SK-N-SH (cell line): Measurements from ENCODE around the gene RASSF4. TPM values are rescaled to one million over a fixed set of nuclear protein-coding genes. Genes with fewer than 3 reads are reported as not detected.
"Not testable (repeated sequence)": the region's sequence is repeated elsewhere in the genome, so short reads cannot be mapped to it uniquely, and the experiment has no call there.

ENCODE experiments used
- CTCF ChIA-PET: fragments of 300-600, 350-600 bp; formaldehyde crosslinking; extraction: SDS; loops from one replicate; lab custom pipeline; 2021; lab: Yijun Ruan, JAX
- POLR2A ChIA-PET: fragments of 350-600 bp; sonication (Branson Sonifier 250); formaldehyde crosslinking; extraction: SDS; loops from one replicate; lab custom pipeline; 2020; ENCODE audit warnings: antibody characterized with exemption, inconsistent platforms; lab: Yijun Ruan, JAX
- DNase-seq: peaks from one replicate; pipeline ENCODE4 v3.0.0; 2012
- H2AFZ ChIP-seq: fragments of 200-600 bp; sonication (generic); 2 replicates; pipeline ENCODE4 v1.8.1; 2016; ENCODE audit warnings: antibody characterized with exemption, mild to moderate bottlenecking, low read depth
- H3F3A ChIP-seq: fragments of 200-600 bp; sonication (generic); replicated peaks from 2 replicates; pipeline ENCODE3; 2016; ENCODE audit warnings: antibody characterized with exemption, mild to moderate bottlenecking; ENCODE audit not compliant: insufficient read depth
- H3K27ac ChIP-seq, 2 experiments: fragments of 200-500 bp in 1 of 2; fragments of 200-600 bp in 1 of 2; sonication (Bioruptor generic) in 1 of 2; sonication (generic), shearing (Covaris generic) in 1 of 2; 2 replicates each; pipeline versions ENCODE4 v1.5.1 to v1.6.1; 2014 to 2016; ENCODE audit warnings: low read depth in 2 of 2, inconsistent platforms in 1 of 2, low read length in 1 of 2, mild to moderate bottlenecking in 1 of 2, mixed read lengths in 1 of 2
- H3K27me3 ChIP-seq: fragments of 200-600 bp; sonication (generic), shearing (Covaris generic); 2 replicates; pipeline ENCODE4 v1.6.1; 2016; ENCODE audit warnings: mixed run types; ENCODE audit not compliant: insufficient read depth
- H3K36me3 ChIP-seq, 2 experiments: fragments of 200-500 bp in 1 of 2; fragments of 200-600 bp in 1 of 2; sonication (Bioruptor generic) in 1 of 2; sonication (generic) in 1 of 2; replicated peaks in 1 of 2; 2 replicates each; pipeline versions ENCODE3 to v1.5.1; 2014 to 2016; ENCODE audit warnings: low read length in 1 of 2, mild to moderate bottlenecking in 1 of 2; ENCODE audit not compliant: insufficient read depth in 2 of 2, control insufficient read depth in 1 of 2
- H3K4me1 ChIP-seq, 2 experiments: fragments of 200-500 bp in 1 of 2; fragments of 200-600 bp in 1 of 2; sonication (Bioruptor generic) in 1 of 2; sonication (generic), shearing (Covaris generic) in 1 of 2; 2 replicates each; pipeline versions ENCODE4 v1.5.1 to v1.6.1; 2014 to 2016; ENCODE audit warnings: low read depth in 1 of 2, low read length in 1 of 2, mixed run types in 1 of 2; ENCODE audit not compliant: insufficient read depth in 2 of 2, control insufficient read depth in 1 of 2
- H3K4me2 ChIP-seq: fragments of 200-600 bp; sonication (generic), shearing (Covaris generic); 2 replicates; pipeline ENCODE4 v1.6.1; 2017; ENCODE audit warnings: mixed run types
- H3K4me3 ChIP-seq, 2 experiments: fragments of 200-500 bp in 1 of 2; fragments of 200-600 bp in 1 of 2; sonication (Bioruptor generic) in 1 of 2; sonication (generic), shearing (Covaris generic) in 1 of 2; 2 replicates each; pipeline versions ENCODE4 v1.5.1 to v1.8.1; 2014 to 2016; ENCODE audit warnings: low read depth in 2 of 2, inconsistent platforms in 1 of 2, low read length in 1 of 2, mild to moderate bottlenecking in 1 of 2, mixed read lengths in 1 of 2, moderate library complexity in 1 of 2
- H3K79me2 ChIP-seq: fragments of 200-600 bp; sonication (generic); 2 replicates; pipeline ENCODE4 v1.8.1; 2017; ENCODE audit warnings: mild to moderate bottlenecking; ENCODE audit not compliant: insufficient read depth
- H3K9ac ChIP-seq: fragments of 200-600 bp; sonication (generic); 2 replicates; pipeline ENCODE4 v1.6.1; 2017; ENCODE audit warnings: mixed run types
- H3K9me2 ChIP-seq: fragments of 200-600 bp; sonication (generic); 2 replicates; pipeline ENCODE4 v1.6.1; 2017; ENCODE audit warnings: mixed run types
- H3K9me3 ChIP-seq: fragments of 200-600 bp; sonication (generic); 2 replicates; pipeline ENCODE4 v1.6.1; 2017; ENCODE audit warnings: mixed run types, mild to moderate bottlenecking, moderate library complexity
- H4K20me1 ChIP-seq: fragments of 200-600 bp; sonication (generic); 2 replicates; pipeline ENCODE4 v1.6.1; 2017; ENCODE audit warnings: mild to moderate bottlenecking, mixed run types; ENCODE audit not compliant: insufficient read depth
- EZH2phosphoT487 ChIP-seq: fragments of 200-600 bp; sonication (generic); IDR thresholded peaks from 2 replicates; pipeline ENCODE4 v1.6.1; 2017; ENCODE audit warnings: low read depth, mixed run types, mild to moderate bottlenecking, antibody characterized with exemption, moderate library complexity, borderline replicate concordance
- FOXM1 ChIP-seq: IDR thresholded peaks from 2 replicates; pipeline ENCODE4 v1.4.0; 2012; ENCODE audit warnings: low read depth, mild to moderate bottlenecking
- GABPA ChIP-seq: IDR thresholded peaks from 2 replicates; pipeline ENCODE4 v1.4.0; 2012; ENCODE audit warnings: low read depth, mild to moderate bottlenecking
- MXI1 ChIP-seq: IDR thresholded peaks from 2 replicates; pipeline ENCODE4 v1.6.1; 2012; ENCODE audit warnings: mild to moderate bottlenecking, low read depth, low read length, improper control_type of control experiment
- NFIC ChIP-seq: IDR thresholded peaks from 2 replicates; pipeline ENCODE4 v1.4.0; 2012; ENCODE audit warnings: borderline replicate concordance
- NRF1 ChIP-seq: IDR thresholded peaks from 2 replicates; pipeline ENCODE4 v1.6.1; 2012; ENCODE audit warnings: low read depth, mild to moderate bottlenecking, low read length
- POLR2AphosphoS5 ChIP-seq: IDR thresholded peaks from 2 replicates; pipeline ENCODE4 v1.6.1; 2012; ENCODE audit warnings: low read depth, low read length
- SIN3A ChIP-seq: IDR thresholded peaks from 2 replicates; pipeline ENCODE4 v1.6.1; 2012; ENCODE audit warnings: low read depth, mild to moderate bottlenecking, low read length, moderate library complexity, borderline replicate concordance
- TEAD4 ChIP-seq: IDR thresholded peaks from 2 replicates; pipeline ENCODE4 v1.4.0; 2012; ENCODE audit warnings: mild to moderate bottlenecking, borderline replicate concordance; ENCODE audit not compliant: insufficient read depth
- ZBTB33 ChIP-seq: IDR thresholded peaks from 2 replicates; pipeline ENCODE4 v1.4.0; 2012; ENCODE audit warnings: low read depth, borderline replicate concordance
- WGBS: methylation state at CpG from one replicate; pipeline ENCODE4 v1.1.6; 2017; ENCODE audit warnings: low lambda C conversion rate; 5-methylcytosine and 5-hydroxymethylcytosine counted together
- polyA plus RNA-seq, 3 experiments: library from polyadenylated mRNA; depleted of rRNA; stranded (reverse); fragments of >200 nt; gene quantifications; 2 replicates each; pipeline ENCODE4 v1.2.3, GENCODE V29; 2012
- TF ChIP-seq, protein P1 (sequence below): fragments of 150-350 bp; IDR thresholded peaks from 2 replicates; pipeline ENCODE4 v1.6.1; 2017; ENCODE audit warnings: antibody characterized with exemption, low read length, low read depth, borderline replicate concordance
- TF ChIP-seq, protein P2 (sequence below): fragments of 150-350 bp; IDR thresholded peaks from 2 replicates; pipeline ENCODE4 v1.6.1; 2016; ENCODE audit warnings: mild to moderate bottlenecking, low read depth, low read length
- TF ChIP-seq, protein P3 (sequence below): fragments of 200-600 bp; sonication (generic); IDR thresholded peaks from 2 replicates; pipeline ENCODE4 v1.6.1; 2017; ENCODE audit warnings: antibody characterized with exemption, mild to moderate bottlenecking, moderate library complexity

RASSF4 gene
- polyA plus RNA-seq, 1 of the 3 experiments (the other 2 are of a cell fraction), result 11.0 TPM

DNA sequence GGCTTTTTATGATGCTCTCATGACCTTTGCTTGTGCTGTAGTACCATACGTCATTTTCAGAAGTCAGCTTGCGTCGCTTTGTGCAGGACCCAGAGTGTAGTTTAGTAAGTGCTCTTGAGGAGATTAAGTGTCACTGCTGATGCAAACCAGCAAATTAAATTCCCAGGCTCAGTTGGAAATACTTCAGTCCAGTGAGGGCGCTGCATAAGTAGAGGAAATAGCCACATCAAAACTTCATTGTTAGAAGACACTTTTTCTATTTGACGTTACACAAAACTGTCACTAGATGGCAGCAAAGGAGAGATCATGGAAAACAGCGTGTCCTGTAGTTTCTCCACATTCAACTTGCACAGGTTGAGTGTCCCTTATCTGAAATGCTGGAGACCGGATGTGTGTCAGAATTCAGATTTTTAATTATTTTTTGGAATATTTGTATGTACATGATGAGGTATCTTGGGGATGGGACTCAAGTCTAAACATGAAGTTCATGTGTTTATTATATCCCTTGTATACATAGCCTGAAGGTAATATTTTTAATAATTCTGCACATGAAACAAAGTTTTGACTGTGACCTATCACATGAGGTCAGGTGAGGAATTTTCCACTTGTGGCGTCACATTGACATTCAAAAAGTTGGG lies 49.0 kb downstream of the RASSF4 start (continued):
- TF ChIP-seq GABPA (no peak), NFIC (no peak), FOXM1 (no peak), MXI1 (peak; percentile 19; the same call in 1 of the 2 replicates), SIN3A (0 out of 2 replicates have a peak, but pooled peaks have one; percentile 57), TEAD4 (no peak), ZBTB33 (no peak), EZH2phosphoT487 (no peak), POLR2AphosphoS5 (no peak), NRF1 (no peak)
- TF ChIP-seq, protein P1, sequence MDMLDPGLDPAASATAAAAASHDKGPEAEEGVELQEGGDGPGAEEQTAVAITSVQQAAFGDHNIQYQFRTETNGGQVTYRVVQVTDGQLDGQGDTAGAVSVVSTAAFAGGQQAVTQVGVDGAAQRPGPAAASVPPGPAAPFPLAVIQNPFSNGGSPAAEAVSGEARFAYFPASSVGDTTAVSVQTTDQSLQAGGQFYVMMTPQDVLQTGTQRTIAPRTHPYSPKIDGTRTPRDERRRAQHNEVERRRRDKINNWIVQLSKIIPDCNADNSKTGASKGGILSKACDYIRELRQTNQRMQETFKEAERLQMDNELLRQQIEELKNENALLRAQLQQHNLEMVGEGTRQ, result no peak
- TF ChIP-seq, protein P2, sequence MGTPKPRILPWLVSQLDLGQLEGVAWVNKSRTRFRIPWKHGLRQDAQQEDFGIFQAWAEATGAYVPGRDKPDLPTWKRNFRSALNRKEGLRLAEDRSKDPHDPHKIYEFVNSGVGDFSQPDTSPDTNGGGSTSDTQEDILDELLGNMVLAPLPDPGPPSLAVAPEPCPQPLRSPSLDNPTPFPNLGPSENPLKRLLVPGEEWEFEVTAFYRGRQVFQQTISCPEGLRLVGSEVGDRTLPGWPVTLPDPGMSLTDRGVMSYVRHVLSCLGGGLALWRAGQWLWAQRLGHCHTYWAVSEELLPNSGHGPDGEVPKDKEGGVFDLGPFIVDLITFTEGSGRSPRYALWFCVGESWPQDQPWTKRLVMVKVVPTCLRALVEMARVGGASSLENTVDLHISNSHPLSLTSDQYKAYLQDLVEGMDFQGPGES, result no peak
- TF ChIP-seq, protein P3, sequence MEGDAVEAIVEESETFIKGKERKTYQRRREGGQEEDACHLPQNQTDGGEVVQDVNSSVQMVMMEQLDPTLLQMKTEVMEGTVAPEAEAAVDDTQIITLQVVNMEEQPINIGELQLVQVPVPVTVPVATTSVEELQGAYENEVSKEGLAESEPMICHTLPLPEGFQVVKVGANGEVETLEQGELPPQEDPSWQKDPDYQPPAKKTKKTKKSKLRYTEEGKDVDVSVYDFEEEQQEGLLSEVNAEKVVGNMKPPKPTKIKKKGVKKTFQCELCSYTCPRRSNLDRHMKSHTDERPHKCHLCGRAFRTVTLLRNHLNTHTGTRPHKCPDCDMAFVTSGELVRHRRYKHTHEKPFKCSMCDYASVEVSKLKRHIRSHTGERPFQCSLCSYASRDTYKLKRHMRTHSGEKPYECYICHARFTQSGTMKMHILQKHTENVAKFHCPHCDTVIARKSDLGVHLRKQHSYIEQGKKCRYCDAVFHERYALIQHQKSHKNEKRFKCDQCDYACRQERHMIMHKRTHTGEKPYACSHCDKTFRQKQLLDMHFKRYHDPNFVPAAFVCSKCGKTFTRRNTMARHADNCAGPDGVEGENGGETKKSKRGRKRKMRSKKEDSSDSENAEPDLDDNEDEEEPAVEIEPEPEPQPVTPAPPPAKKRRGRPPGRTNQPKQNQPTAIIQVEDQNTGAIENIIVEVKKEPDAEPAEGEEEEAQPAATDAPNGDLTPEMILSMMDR, result peak; percentile 87

DNA sequence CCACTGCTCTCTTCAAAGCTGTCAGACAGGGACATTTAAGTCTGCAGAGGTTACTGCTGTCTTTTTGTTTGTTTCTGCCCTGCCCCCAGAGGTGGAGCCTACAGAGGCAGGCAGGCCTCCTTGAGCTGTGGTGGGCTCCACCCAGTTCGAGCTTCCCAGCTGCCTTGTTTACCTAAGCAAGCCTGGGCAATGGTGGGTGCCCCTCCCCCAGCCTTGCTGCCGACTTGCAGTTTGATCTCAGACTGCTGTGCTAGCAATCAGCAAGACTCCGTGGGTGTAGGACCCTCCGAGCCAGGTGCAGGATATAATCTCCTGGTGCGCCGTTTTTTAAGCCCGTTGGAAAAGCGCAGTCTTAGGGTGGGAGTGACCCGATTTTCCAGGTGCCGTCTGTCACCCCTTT lies 55.0 kb downstream of the RASSF4 start:
- POLR2A ChIA-PET, DNase-seq: not testable (repeated sequence)
- 10% methylated on average over 2 of the region's 10 CpGs for WGBS

More for the DNA sequence above, 55.0 kb downstream of the RASSF4 start:
- CTCF ChIA-PET, result interaction anchor here (1.1 kb wide), 1 partner anchor 82 kb away, joined by 4 read pairs; no protein-coding TSS in a partner anchor
- not testable (repeated sequence) for H3K9me2 ChIP-seq, H3K9me3 ChIP-seq, H4K20me1 ChIP-seq, H3K36me3 ChIP-seq, H3K4me3 ChIP-seq, H3K9ac ChIP-seq, H3F3A ChIP-seq, H3K4me1 ChIP-seq, H2AFZ ChIP-seq, H3K27ac ChIP-seq, H3K4me2 ChIP-seq, H3K79me2 ChIP-seq, H3K27me3 ChIP-seq
